Uterus (tissue), 2 donors: ENCODE data around the gene SLC15A5.

ENCODE experiments used
- POLR2A ChIP-seq, 2 donors: fragments of 450-650 bp; IDR thresholded peaks; one replicate each; pipeline ENCODE4 v1.6.1; 2016; ENCODE audit warnings: antibody characterized with exemption in 2 of 2, mild to moderate bottlenecking in 1 of 2, moderate library complexity in 1 of 2
- TF ChIP-seq, protein P1 (sequence below), 4 experiments: fragments of 200-600 bp in 2 of 4; fragments of 450-650 bp in 2 of 4; sonication (generic) in 2 of 4; IDR thresholded peaks; one replicate each; pipeline ENCODE4 v1.5.1; 2016 to 2019; ENCODE audit warnings: antibody characterized with exemption in 4 of 4, mild to moderate bottlenecking in 2 of 4, moderate library complexity in 1 of 4

DNA sequence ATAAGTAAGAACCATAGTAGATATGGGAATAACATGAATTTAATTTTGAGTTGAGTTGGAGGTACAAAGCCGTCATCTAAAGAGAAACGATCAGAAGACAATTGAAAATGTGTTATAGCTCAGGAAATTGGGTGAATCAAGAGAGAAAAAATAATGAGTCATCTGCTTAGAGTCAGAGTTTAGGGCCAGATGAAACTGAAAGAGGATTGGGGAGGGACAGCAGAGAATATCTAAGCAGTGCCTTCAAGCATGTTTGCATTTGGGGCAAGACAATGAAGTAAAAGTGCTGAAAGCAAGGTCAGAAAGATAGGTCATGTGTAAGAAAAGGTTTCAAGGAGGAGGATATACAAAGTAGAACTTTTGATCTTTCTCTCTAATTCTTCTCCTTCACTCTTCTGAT is 49.4 kb downstream of the SLC15A5 start:
- TF ChIP-seq, protein P1, sequence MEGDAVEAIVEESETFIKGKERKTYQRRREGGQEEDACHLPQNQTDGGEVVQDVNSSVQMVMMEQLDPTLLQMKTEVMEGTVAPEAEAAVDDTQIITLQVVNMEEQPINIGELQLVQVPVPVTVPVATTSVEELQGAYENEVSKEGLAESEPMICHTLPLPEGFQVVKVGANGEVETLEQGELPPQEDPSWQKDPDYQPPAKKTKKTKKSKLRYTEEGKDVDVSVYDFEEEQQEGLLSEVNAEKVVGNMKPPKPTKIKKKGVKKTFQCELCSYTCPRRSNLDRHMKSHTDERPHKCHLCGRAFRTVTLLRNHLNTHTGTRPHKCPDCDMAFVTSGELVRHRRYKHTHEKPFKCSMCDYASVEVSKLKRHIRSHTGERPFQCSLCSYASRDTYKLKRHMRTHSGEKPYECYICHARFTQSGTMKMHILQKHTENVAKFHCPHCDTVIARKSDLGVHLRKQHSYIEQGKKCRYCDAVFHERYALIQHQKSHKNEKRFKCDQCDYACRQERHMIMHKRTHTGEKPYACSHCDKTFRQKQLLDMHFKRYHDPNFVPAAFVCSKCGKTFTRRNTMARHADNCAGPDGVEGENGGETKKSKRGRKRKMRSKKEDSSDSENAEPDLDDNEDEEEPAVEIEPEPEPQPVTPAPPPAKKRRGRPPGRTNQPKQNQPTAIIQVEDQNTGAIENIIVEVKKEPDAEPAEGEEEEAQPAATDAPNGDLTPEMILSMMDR (IDR thresholded peaks at IDR 0.05), result no peak
- TF ChIP-seq POLR2A (IDR thresholded peaks at IDR 0.05), result no peak
